PC-3 (cell line): Measurements from ENCODE around the gene EFR3B.

ENCODE experiments used
- EZH2 ChIP-seq: fragments of 300-600 bp; sonication (generic); IDR thresholded peaks from one replicate; pipeline ENCODE4 v1.6.1; 2017; ENCODE audit warnings: antibody characterized with exemption, mild to moderate bottlenecking, low read length; ENCODE audit not compliant: unreplicated experiment
- TF ChIP-seq, protein P1 (sequence below): fragments of 300-600 bp; sonication (generic); conservative IDR thresholded peaks from 2 replicates; pipeline ENCODE4 v1.5.1; 2017; ENCODE audit warnings: antibody characterized with exemption, low read depth, mild to moderate bottlenecking, low read length

DNA sequence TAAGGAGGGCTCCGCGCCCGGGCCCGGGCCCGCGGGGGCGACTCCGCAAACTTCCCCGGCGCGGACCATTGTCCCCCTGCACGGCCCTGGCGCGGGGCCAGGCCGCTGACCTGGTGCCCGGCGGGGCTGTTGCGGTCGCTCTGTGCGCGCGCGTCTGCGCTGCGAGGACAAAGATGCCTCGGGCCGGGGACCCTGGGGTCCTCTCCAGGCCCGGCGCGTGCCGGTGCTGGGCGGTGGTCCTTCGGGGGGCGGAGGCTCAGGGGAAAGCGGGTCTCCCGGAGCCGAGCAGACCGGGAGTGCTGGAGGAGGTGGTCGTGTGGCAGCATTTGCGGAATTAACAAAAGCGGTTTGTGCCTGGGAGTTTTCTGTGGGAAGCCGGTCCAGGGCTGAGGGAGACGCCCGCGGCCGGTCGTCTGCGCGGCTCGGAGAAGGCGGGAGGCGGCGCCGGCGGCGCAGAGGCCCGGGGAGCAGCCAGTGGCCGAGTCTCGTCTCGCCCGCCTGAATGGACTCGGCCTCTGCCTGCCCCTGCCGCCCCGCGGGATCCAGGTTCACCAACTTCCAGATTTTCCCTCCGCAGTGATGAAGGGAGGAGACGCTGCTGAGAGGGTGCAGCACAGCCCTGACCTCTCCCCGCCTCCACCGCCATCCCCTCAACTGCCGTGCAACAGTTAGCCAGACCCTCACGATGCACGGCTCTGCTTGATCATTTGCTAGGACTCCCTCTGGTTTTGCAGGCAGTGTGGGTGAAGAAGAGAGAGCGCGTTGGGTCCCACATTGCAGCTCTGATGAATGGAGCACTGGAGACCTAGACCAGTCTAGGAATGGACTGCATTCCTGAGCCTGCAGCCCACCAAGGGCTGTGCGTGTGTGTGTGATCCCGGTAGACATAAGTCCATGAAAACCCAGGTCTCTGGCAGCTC lies 705 bp downstream of the EFR3B start:
- TF ChIP-seq, protein P1, sequence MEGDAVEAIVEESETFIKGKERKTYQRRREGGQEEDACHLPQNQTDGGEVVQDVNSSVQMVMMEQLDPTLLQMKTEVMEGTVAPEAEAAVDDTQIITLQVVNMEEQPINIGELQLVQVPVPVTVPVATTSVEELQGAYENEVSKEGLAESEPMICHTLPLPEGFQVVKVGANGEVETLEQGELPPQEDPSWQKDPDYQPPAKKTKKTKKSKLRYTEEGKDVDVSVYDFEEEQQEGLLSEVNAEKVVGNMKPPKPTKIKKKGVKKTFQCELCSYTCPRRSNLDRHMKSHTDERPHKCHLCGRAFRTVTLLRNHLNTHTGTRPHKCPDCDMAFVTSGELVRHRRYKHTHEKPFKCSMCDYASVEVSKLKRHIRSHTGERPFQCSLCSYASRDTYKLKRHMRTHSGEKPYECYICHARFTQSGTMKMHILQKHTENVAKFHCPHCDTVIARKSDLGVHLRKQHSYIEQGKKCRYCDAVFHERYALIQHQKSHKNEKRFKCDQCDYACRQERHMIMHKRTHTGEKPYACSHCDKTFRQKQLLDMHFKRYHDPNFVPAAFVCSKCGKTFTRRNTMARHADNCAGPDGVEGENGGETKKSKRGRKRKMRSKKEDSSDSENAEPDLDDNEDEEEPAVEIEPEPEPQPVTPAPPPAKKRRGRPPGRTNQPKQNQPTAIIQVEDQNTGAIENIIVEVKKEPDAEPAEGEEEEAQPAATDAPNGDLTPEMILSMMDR: no peak
- no peak for TF ChIP-seq EZH2
